OCI-LY1 (cell line): ENCODE results near the gene NFX1.
"Not testable (repeated sequence)": the region's sequence is repeated elsewhere in the genome, so short reads cannot be mapped to it uniquely, and the experiment has no call there.

ENCODE experiments used
- CTCF ChIP-seq: fragments of 200-600 bp; sonication (generic), shearing (Covaris generic); IDR thresholded peaks from 2 replicates; pipeline ENCODE4 v1.5.1; 2017; ENCODE audit warnings: mild to moderate bottlenecking, antibody characterized with exemption, low read length, moderate library complexity, mixed read lengths
- EZH2 ChIP-seq: fragments of 200-600 bp; sonication (generic), shearing (Covaris generic); IDR thresholded peaks from 2 replicates; pipeline ENCODE4 v1.8.0; 2017; ENCODE audit warnings: borderline replicate concordance, mixed run types, mild to moderate bottlenecking, antibody characterized with exemption, low read length, moderate library complexity, mixed read lengths

GRCh38 chr9:33385979-33386640 lies 95.8 kb downstream of the NFX1 start:
- TF ChIP-seq CTCF, EZH2: not testable (repeated sequence)
